Upper lobe of right lung (tissue), 1 donor: Measurements from ENCODE around the gene CCNY. TPM values are rescaled to one million over a fixed set of nuclear protein-coding genes. Genes with fewer than 3 reads are reported as not detected.
A peak's percentile ranks its signal among the peaks of the same experiment; 100 is the strongest.

ENCODE experiments used
- ATAC-seq: fragments of 200-7000 bp; cut with Tn5 transposase; one replicate; pipeline ENCODE4 v1.9.1; 2020; ENCODE audit warnings: mild to moderate bottlenecking, moderate library complexity
- DNase-seq: peaks from one replicate; pipeline ENCODE4 v3.0.0-alpha.2; 2020
- H3K27ac ChIP-seq: fragments of 200-600 bp; one replicate; pipeline ENCODE4 v1.8.0; 2022
- H3K27me3 ChIP-seq: fragments of 200-600 bp; one replicate; pipeline ENCODE4 v1.8.0; 2022; ENCODE audit warnings: mild to moderate bottlenecking
- H3K36me3 ChIP-seq: fragments of 200-600 bp; one replicate; pipeline ENCODE4 v1.8.0; 2022
- H3K4me1 ChIP-seq: fragments of 200-600 bp; one replicate; pipeline ENCODE4 v1.8.0; 2022
- H3K4me3 ChIP-seq: fragments of 200-600 bp; one replicate; pipeline ENCODE4 v1.8.0; 2022; ENCODE audit warnings: mild to moderate bottlenecking
- H3K9me3 ChIP-seq: fragments of 200-600 bp; one replicate; pipeline ENCODE4 v1.8.0; 2022
- CTCF ChIP-seq: fragments of 200-600 bp; IDR thresholded peaks from one replicate; pipeline ENCODE4 v1.8.0; 2022; ENCODE audit warnings: antibody characterized with exemption
- intact Hi-C: fragments of 100-400 bp; cut with DNase I; formaldehyde crosslinking; loops from one replicate; pipeline ENCODE4 v1.11.0; 2022
- total RNA-seq: library from RNA; stranded (reverse); fragmentation: NEBNext Ultra II Directional; extraction: Animal tissue kit (Norgen Biotek cat#: 25700); gene quantifications from one replicate; pipeline ENCODE4 v1.2.1, GENCODE V29; 2021
- donor health status: DM: no; HTN: yes; CAD: no; lungs with severe emphysema.

CCNY gene
- total RNA-seq, 1 donor from 2014 or later, result 85.4 TPM

- DNase-seq, result no peak
- ATAC-seq, result no peak
- H3K4me3 ChIP-seq, result no peak overlapping the region
- intact Hi-C loops, result no loop called here
- H3K9me3 ChIP-seq, result no peaks in the 10 kb centered on the region
- H3K27ac ChIP-seq, result no peak overlapping the region
- no peaks in the 10 kb centered on the region for H3K27me3 ChIP-seq
- no peak for TF ChIP-seq CTCF
- no peaks in the 10 kb centered on the region for H3K4me1 ChIP-seq
- peaks cover 7% of the 10 kb centered on the region for H3K36me3 ChIP-seq
Measured at GRCh38 chr10:35504132-35504531, 167.8 kb downstream of the CCNY start.

- Histone ChIP-seq H3K9me3 (no peaks in the 10 kb centered on the region), H3K4me3 (no peak overlapping the region), H3K27ac (no peak overlapping the region), H3K27me3 (no peaks in the 10 kb centered on the region), H3K36me3 (peaks cover 7% of the 10 kb centered on the region), H3K4me1 (no peaks in the 10 kb centered on the region)
- DNase-seq (no peak), ATAC-seq (no peak)
- intact Hi-C loops, result no loop called here
- TF ChIP-seq CTCF, result no peak
Measured at GRCh38 chr10:35505241-35505873, 169.0 kb downstream of the CCNY start.

GRCh38 chr10:35506741-35507140, 170.4 kb downstream of the CCNY start:
- no peak for TF ChIP-seq CTCF
- no peak for DNase-seq
- H3K9me3 ChIP-seq, result no peaks in the 10 kb centered on the region
- peak; percentile 17 for ATAC-seq
- H3K27ac ChIP-seq, result no peak overlapping the region
- no peaks in the 10 kb centered on the region for H3K27me3 ChIP-seq
- H3K36me3 ChIP-seq, result peaks cover 7% of the 10 kb centered on the region
- intact Hi-C loops, result no loop called here
- H3K4me3 ChIP-seq, result no peak overlapping the region
- no peaks in the 10 kb centered on the region for H3K4me1 ChIP-seq

GRCh38 chr10:35507519-35508109, 171.3 kb downstream of the CCNY start:
- Histone ChIP-seq H3K36me3 (peaks cover 6% of the 10 kb centered on the region), H3K4me1 (no peaks in the 10 kb centered on the region), H3K27me3 (no peaks in the 10 kb centered on the region), H3K27ac (no peak overlapping the region), H3K4me3 (no peak overlapping the region), H3K9me3 (no peaks in the 10 kb centered on the region)
- intact Hi-C loops, result no loop called here
- no peak for ATAC-seq
- TF ChIP-seq CTCF, result no peak
- DNase-seq, result no peak

- no peak for TF ChIP-seq CTCF
- Histone ChIP-seq H3K9me3 (no peaks in the 10 kb centered on the region), H3K27ac (no peak overlapping the region), H3K27me3 (no peaks in the 10 kb centered on the region), H3K4me3 (no peak overlapping the region), H3K4me1 (no peaks in the 10 kb centered on the region), H3K36me3 (no peaks in the 10 kb centered on the region)
- intact Hi-C loops, result no loop called here
- ATAC-seq, result no peak
- no peak for DNase-seq
Measured at GRCh38 chr10:35508647-35509046, 172.3 kb downstream of the CCNY start.
